WTC11 (cell line): ENCODE measurements around the gene TCF7L1.

Experiments
- ETV6 ChIP-seq: sonication (generic); formaldehyde crosslinking; IDR thresholded peaks from 2 replicates; pipeline ENCODE4 v1.8.1; 2022; ENCODE audit warnings: mild to moderate bottlenecking, missing genetic modification reagents
- TF ChIP-seq, protein P1 (sequence below): fragments of 200-600 bp; IDR thresholded peaks from 2 replicates; pipeline ENCODE4 v1.8.0; 2022; ENCODE audit warnings: antibody characterized with exemption

- TF ChIP-seq, protein P1, sequence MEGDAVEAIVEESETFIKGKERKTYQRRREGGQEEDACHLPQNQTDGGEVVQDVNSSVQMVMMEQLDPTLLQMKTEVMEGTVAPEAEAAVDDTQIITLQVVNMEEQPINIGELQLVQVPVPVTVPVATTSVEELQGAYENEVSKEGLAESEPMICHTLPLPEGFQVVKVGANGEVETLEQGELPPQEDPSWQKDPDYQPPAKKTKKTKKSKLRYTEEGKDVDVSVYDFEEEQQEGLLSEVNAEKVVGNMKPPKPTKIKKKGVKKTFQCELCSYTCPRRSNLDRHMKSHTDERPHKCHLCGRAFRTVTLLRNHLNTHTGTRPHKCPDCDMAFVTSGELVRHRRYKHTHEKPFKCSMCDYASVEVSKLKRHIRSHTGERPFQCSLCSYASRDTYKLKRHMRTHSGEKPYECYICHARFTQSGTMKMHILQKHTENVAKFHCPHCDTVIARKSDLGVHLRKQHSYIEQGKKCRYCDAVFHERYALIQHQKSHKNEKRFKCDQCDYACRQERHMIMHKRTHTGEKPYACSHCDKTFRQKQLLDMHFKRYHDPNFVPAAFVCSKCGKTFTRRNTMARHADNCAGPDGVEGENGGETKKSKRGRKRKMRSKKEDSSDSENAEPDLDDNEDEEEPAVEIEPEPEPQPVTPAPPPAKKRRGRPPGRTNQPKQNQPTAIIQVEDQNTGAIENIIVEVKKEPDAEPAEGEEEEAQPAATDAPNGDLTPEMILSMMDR, result no peak
- no peak for TF ChIP-seq ETV6 (CRISPR knock-in tag)
Observed at GRCh38 chr2:85133751-85134254, 611 bp downstream of the TCF7L1 start.
